GM12878 (cell line): Measurements from ENCODE around the gene POU3F4.

Experiments
- CEBPZ ChIP-seq: fragments of 150-350 bp; IDR thresholded peaks from 2 replicates; pipeline ENCODE4 v1.6.1; 2016; ENCODE audit warnings: low read depth, low read length
- ETV6 ChIP-seq, 2 experiments: fragments of 450-650 bp in 1 of 2; IDR thresholded peaks in 1 of 2; conservative IDR thresholded peaks in 1 of 2; 2 replicates each; pipeline ENCODE4 v1.6.1; 2014; ENCODE audit warnings: antibody characterized with exemption in 1 of 2, borderline replicate concordance in 1 of 2, low read depth in 1 of 2, mild to moderate bottlenecking in 1 of 2, moderate library complexity in 1 of 2
- TF ChIP-seq, protein P1 (sequence below), 3 experiments: IDR thresholded peaks in 2 of 3; conservative IDR thresholded peaks in 1 of 3; 2 replicates each; pipeline ENCODE4 v1.5.1; 2011; ENCODE audit warnings: low read depth in 3 of 3, low read length in 3 of 3, mild to moderate bottlenecking in 3 of 3, control low read depth in 2 of 3, moderate library complexity in 2 of 3, inconsistent platforms in 1 of 3, mixed read lengths in 1 of 3; ENCODE audit not compliant: control insufficient read depth in 2 of 3, insufficient read depth in 1 of 3; ENCODE audit errors: extremely low read depth in 1 of 3

DNA sequence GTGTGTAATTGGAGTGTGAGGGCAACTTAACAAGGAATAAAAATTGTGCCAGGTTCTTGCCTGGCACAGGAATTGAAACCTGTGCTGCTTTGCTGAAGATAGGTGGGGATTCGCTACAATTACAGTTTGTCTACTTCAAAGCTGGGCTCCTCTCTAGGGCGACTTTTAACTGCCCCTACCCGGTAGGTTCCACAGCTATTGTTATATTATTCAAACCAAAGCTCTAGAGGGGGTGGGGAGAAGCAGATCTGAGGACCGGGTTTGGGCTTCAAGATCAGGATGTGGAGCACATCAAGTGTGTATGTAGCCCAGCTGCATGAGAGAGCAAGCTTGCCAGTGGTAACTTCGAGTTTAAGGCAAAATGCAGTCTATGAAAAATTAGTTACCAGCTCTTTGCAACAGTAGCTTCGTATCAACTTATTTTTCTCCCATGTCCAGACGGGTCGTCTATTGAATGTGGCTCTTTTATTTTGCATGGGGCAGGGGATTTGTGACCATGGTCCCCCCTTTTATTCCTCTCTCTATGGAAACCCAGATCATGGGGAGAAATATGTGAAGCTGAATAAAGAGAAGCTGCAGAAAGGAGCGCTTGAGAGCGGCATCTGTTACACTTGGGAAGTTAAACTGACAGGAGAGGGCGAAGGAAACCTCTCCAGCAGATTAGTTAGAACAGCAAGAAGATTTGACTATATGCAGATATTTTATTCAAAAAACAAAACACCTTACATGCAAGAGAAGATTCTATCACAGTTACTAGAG is 3.2 kb upstream of the POU3F4 start:
- TF ChIP-seq ETV6 (conservative IDR thresholded peaks at IDR 0.05 in 1 of 2, IDR thresholded peaks at IDR 0.05 in 1 of 2; ENCODE audit: borderline replicate concordance in 1 of 2, low read depth in 1 of 2) (no peak), CEBPZ (no peak)
- TF ChIP-seq, protein P1, sequence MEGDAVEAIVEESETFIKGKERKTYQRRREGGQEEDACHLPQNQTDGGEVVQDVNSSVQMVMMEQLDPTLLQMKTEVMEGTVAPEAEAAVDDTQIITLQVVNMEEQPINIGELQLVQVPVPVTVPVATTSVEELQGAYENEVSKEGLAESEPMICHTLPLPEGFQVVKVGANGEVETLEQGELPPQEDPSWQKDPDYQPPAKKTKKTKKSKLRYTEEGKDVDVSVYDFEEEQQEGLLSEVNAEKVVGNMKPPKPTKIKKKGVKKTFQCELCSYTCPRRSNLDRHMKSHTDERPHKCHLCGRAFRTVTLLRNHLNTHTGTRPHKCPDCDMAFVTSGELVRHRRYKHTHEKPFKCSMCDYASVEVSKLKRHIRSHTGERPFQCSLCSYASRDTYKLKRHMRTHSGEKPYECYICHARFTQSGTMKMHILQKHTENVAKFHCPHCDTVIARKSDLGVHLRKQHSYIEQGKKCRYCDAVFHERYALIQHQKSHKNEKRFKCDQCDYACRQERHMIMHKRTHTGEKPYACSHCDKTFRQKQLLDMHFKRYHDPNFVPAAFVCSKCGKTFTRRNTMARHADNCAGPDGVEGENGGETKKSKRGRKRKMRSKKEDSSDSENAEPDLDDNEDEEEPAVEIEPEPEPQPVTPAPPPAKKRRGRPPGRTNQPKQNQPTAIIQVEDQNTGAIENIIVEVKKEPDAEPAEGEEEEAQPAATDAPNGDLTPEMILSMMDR (IDR thresholded peaks at IDR 0.05 in 2 of 3, conservative IDR thresholded peaks at IDR 0.05 in 1 of 3; ENCODE audit: control insufficient read depth in 2 of 3, extremely low read depth in 1 of 3, insufficient read depth in 1 of 3, low read depth in 3 of 3, low read length in 3 of 3) = no peak
